PFSK-1 (cell line): ENCODE results near the gene ACTN4.

Source experiments
- FOXP2 ChIP-seq: optimal IDR thresholded peaks from 2 replicates; pipeline ENCODE3; 2011; ENCODE audit warnings: borderline replicate concordance, control low read depth, inconsistent platforms; ENCODE audit not compliant: insufficient read depth; ENCODE audit errors: extremely low read length, extremely low read depth
- POLR2AphosphoS5 ChIP-seq: IDR thresholded peaks from 2 replicates; pipeline ENCODE4 v1.6.1; 2012; ENCODE audit warnings: low read depth, mild to moderate bottlenecking, control low read depth, low read length, moderate library complexity
- SIN3A ChIP-seq: IDR thresholded peaks from 2 replicates; pipeline ENCODE4 v1.6.1; 2012; ENCODE audit warnings: mild to moderate bottlenecking, low read length, moderate library complexity, borderline replicate concordance; ENCODE audit not compliant: insufficient read depth
- TAF1 ChIP-seq: IDR thresholded peaks from 2 replicates; pipeline ENCODE4 v1.6.1; 2012; ENCODE audit warnings: low read length, control low read depth, borderline replicate concordance; ENCODE audit not compliant: insufficient read depth
- TF ChIP-seq, protein P1 (sequence below), 2 experiments: IDR thresholded peaks; 2 replicates each; pipeline versions ENCODE4 v1.6.1 to v1.8.0; 2011 to 2012; ENCODE audit warnings: low read depth in 2 of 2, low read length in 2 of 2, control low read depth in 1 of 2, inconsistent platforms in 1 of 2, mild to moderate bottlenecking in 1 of 2, moderate library complexity in 1 of 2; ENCODE audit not compliant: insufficient read depth in 1 of 2

Gene ACTN4

DNA sequence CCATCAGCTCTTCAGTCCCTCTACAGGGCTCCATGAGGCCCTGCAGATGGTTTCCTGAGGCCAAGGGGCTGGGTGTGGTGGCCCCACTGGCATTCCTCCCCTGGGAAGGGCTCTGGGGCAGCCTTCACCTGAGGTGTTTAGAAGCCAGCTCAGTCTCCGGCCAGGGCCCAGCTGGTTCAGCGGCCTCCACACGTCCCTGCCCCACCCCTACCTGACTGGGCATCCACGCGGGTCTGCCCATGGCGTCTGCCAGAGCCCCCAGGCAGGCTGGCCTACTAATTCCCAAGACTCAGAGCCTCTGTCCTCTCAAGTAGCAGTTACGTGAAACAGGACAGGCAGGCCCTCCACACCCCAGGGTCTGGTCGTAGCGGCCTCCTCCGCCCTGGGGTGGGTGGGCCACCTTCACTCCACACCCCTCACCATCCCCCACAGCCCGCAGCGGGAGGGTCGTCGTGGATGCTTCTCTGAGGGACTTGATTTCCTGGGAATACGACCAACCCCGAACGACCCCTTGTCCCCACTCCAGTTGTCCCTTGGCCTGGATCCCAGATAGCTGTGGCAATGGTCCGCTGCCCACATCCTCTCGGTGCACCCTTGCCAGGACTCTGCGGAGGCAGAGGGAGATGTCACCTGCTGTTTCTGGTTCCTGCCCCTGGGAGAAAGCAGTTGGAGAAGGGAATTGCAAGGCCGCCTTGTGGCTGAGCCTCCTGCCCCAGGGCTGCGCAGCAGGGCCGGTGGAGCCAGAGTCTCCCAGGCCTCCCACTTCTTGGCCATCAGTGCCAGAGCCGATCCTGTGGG lies 72.5 kb downstream of the ACTN4 start:
- TF ChIP-seq FOXP2 = no peak
- no peak for TF ChIP-seq TAF1
- TF ChIP-seq, protein P1, sequence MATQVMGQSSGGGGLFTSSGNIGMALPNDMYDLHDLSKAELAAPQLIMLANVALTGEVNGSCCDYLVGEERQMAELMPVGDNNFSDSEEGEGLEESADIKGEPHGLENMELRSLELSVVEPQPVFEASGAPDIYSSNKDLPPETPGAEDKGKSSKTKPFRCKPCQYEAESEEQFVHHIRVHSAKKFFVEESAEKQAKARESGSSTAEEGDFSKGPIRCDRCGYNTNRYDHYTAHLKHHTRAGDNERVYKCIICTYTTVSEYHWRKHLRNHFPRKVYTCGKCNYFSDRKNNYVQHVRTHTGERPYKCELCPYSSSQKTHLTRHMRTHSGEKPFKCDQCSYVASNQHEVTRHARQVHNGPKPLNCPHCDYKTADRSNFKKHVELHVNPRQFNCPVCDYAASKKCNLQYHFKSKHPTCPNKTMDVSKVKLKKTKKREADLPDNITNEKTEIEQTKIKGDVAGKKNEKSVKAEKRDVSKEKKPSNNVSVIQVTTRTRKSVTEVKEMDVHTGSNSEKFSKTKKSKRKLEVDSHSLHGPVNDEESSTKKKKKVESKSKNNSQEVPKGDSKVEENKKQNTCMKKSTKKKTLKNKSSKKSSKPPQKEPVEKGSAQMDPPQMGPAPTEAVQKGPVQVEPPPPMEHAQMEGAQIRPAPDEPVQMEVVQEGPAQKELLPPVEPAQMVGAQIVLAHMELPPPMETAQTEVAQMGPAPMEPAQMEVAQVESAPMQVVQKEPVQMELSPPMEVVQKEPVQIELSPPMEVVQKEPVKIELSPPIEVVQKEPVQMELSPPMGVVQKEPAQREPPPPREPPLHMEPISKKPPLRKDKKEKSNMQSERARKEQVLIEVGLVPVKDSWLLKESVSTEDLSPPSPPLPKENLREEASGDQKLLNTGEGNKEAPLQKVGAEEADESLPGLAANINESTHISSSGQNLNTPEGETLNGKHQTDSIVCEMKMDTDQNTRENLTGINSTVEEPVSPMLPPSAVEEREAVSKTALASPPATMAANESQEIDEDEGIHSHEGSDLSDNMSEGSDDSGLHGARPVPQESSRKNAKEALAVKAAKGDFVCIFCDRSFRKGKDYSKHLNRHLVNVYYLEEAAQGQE (IDR thresholded peaks at IDR 0.05; ENCODE audit: insufficient read depth in 1 of 2, low read depth in 2 of 2, low read length in 2 of 2) = no peak
- no peak for TF ChIP-seq SIN3A
- TF ChIP-seq POLR2AphosphoS5 = no peak

DNA sequence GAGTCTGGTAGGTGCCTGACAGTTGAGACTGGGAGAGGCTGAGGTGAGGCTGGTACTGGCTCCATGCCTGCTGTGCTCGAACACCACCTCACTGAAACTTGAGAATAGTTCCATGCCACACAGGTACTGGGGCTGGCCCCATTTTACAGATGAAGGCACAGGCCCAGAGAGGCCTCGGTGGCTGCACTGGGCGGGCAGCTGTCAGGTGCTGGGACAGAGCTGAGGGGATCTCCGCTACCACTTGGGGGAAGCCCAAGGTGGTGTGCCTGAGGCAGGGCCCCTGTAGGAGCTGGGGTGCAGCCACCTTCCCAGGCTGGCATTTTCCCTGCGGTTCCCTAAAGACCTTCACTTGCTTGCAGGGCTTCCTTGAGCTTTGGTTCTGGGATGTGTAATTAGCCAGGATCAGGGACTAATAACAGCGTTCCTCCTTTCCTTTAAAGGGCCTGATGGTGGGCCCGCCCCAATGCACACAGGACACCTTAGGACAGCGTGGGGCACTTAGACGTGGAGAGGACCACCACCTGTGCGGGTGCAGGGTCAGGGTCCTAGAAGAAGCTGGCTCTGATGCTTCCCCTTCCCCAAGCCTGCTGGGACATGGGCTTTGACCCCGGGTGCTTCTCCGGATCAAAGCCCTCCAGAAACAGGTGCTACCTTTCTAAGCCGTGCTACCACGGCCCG lies 73.2 kb downstream of the ACTN4 start:
- no peak for TF ChIP-seq POLR2AphosphoS5
- no peak for TF ChIP-seq FOXP2
- TF ChIP-seq, protein P1 (IDR thresholded peaks at IDR 0.05; ENCODE audit: insufficient read depth in 1 of 2, low read depth in 2 of 2, low read length in 2 of 2) = no peak
- TF ChIP-seq SIN3A = no peak
- TF ChIP-seq TAF1 = no peak

DNA sequence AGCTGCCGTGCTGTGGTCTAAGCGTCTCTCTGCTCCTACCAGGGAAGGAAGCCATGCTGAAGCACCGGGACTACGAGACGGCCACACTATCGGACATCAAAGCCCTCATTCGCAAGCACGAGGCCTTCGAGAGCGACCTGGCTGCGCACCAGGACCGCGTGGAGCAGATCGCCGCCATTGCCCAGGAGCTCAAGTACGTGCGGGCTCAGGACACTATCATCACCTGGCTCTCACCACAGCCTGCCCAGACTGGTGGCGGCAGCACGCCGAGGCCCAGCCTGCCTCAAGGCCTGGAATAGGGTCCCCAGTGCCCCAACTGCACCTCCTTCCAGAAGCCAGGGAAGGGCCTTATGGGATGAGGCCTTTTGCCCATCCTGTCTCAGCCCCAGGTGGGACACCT lies 74.0 kb downstream of the ACTN4 start:
- TF ChIP-seq SIN3A (no peak), TAF1 (no peak), POLR2AphosphoS5 (no peak)
- TF ChIP-seq, protein P1 (IDR thresholded peaks at IDR 0.05; ENCODE audit: insufficient read depth in 1 of 2, low read depth in 2 of 2, low read length in 2 of 2) = no peak

DNA sequence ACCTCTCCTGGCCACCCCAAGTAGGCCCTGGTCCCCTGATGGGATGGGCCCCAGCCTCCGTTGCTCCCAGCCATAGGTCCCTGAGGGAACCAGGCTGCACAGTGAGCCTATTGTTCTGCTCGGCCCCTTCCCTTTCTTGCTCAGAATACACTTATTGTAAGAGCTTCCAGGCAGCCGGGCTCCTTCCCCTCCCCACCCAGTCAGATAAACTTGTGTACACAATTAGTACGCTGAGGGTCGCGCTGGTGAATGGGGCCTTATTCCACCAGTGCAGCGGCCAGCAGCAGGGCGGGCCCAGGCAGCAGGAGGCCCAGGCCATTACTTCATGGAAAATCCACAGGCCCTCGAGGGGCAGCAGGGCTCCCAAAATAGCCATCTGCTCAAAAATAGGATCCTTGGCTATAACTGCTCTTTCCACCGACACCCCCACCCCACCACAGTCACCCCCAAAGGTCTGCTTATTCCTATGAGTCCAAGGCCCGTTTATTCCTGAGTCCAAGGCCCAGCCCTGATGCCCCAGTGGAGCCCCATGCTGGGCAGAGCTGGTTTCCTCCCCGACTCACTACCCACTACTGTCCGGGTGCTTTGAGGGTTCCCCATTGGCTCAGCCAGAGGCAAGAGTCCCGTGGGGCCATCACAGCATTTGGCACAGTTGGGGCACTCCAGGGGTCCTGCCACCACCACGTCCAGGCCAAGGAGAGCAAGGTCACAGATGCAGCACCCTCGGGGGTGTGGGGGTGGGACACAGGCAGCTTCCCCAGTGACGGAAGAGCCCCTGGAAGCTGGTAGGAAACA lies 74.7 kb downstream of the ACTN4 start:
- no peak for TF ChIP-seq POLR2AphosphoS5
- no peak for TF ChIP-seq SIN3A
- TF ChIP-seq, protein P1 (IDR thresholded peaks at IDR 0.05; ENCODE audit: insufficient read depth in 1 of 2, low read depth in 2 of 2, low read length in 2 of 2) = no peak
- no peak for TF ChIP-seq TAF1
- TF ChIP-seq FOXP2 = no peak
